Activated CD8-positive, alpha-beta memory T cell treated with anti-CD3 and anti-CD28 coated beads, Interleukin-2, amount 50 U/mL, for 1 hour (primary cell): Measurements from ENCODE around the gene ZNF70.

Experiments used
- DNase-seq: peaks from one replicate; pipeline ENCODE4 v3.0.0-alpha.2; 2020; ENCODE audit errors: extremely low read depth

The ZNF70 gene

DNA sequence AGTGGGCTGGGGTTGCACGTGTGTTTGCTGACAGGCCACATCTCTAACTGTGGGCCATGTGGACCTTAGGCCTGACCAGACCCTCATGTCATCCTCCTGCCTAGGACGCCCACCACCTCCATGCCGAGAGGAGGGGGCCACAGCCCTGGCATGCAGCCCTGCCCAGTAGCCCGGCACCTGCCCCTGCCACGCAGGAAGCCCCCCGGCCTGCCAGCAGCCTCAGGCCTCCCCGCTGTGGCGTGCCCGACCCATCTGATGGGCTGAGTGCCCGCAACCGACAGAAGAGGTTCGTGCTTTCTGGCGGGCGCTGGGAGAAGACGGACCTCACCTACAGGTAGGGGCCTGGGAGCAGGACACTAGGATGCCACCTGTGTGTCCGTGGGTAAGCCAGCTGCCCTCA is 28.2 kb upstream of the ZNF70 start:
- no peak for DNase-seq

DNA sequence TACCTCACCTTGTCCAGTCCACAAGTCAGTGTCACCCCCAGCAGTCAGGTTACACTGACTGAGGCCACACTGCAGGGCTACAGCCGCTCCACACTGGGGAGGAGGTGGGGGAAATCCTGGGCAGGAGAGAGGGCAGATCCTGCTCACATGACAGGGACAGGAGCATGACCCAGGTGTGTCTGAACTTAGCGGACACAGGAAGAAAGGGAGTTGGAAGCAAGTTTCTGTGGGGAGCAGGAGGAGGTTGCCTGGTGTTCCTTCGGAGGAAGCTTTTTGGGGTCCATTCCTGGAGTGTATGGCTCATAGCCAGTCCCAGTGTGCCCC is 27.6 kb upstream of the ZNF70 start:
- DNase-seq: no peak

DNA sequence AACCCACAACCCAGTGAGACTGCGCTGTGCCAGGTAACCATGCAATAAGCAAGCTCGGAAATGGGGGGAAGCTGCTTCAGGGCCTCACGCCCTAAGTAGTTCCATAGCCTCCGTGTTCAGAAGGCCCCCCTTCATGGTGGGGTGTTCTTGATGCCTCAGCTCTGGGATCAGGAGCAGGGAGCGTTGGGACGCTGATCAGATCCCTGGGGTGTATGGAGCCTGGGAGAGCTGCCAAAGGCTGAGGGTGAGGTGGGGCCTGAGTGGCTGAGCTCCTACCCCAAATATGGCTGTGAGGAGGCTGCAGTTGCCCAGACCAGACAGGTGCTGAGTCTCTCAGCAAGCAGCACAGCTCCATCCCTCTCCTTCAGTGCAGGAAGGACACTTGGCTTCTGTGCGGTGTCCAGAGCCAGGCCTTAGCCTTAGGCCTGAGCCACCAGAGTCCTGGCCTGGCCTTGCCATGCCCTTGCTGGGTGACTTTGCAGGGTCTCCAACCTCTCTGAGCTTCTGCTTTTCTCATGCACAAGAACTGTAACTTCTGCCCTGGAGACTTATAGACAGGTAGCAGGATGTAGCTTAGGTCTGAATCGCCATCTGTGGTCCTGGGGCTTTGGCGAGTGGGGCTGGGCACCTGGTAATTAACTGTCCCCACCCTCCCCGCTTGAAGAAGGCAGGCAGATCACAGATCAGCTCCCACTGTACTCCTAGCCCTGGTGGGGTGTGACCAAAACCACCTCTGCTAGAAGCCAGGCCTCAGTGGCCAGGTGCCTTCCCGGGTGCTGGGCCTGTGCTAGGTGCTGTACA is 27.1 kb upstream of the ZNF70 start:
- DNase-seq: no peak

DNA sequence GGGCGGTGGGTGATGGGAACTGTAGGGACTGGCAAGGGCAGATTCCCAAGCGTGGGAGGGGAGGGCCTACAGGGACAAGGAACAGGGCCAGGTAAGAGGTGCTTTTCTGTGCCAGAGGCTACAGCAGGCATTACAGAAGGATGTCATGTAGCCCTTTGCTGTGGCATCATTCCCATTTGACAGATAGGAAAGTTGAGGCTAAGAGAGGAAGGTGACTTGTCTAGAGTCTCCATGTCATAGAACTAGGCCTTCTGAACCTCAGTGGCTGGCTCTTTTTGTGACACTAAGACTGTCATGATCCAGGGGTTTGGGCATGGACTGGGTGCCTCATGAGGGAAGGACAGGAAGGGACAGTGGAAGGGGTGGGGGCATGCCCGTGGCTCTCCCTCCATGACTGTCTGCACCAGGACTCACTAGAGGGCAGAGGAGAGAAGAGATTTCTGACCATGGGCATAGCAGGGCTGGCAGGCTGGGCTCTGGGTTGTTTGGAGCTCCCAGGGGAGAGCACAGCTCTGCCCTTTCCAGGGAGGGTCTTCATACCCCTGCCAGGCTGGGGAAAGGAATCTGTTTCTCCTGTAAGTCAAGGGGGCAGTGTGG is 25.0 kb upstream of the ZNF70 start:
- DNase-seq: no peak

DNA sequence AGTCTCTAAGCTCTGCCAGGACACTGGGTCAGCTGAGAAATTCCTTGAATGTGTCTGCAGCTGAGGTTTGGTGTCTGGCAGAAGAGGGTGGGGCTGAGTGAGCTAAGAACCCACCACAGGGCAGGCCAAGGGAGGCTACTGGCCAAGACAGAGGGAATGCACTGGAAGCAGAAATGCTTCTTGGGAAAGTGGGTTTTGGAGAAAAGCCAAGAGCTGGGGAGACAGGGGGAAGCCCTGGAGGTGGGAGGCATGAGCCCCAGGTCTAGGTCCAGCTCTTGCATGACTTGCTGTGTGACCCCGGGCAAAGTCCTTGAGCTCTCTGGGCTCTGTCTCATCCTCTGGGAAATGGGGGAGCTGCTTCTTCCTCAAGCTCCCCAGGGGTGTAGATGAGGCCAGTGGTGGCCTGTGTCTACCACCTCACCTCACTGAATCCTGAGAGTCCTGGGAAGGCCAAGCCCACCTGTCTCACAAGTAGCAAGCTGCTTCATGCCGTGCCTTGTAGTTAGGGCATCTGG is 24.1 kb upstream of the ZNF70 start:
- no peak for DNase-seq

DNA sequence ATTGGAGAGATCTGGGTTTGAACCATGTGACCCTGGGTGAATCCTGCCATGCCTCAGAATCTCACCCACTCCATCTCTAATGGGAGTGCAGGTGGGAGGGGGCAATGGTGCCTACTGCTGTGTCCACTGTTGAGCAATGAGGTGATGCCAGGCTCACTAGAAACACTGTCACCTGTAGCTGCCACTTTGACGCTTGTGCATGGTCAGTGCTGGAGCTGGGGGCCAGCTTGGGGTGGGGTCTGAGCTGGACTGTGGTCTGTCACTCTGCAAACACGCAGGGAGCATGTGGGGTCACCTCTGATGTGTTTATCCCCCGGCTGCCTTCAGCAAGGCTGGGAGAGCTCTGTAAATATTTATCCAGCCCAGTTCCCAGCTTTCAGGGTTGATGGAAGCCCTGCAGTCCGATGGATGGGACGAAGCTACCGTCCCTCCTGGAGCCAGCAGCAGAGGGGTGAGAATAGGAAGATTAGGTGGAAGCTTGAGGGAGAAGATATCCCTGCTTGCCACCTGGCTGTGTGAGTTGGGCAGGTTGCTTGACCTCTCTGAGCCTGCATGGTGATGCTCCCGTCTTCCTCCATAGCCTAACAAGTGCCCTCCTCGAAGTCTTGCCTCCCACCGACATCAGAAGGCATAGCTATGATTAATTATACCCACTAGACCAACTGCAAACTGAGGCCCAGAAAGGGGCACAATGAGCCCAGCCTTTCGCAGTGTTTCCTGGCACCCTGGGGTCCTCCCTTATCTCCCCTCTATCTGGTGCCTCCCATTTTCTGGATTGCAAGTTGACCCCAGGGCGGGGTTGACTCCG is 23.4 kb upstream of the ZNF70 start:
- no peak for DNase-seq

DNA sequence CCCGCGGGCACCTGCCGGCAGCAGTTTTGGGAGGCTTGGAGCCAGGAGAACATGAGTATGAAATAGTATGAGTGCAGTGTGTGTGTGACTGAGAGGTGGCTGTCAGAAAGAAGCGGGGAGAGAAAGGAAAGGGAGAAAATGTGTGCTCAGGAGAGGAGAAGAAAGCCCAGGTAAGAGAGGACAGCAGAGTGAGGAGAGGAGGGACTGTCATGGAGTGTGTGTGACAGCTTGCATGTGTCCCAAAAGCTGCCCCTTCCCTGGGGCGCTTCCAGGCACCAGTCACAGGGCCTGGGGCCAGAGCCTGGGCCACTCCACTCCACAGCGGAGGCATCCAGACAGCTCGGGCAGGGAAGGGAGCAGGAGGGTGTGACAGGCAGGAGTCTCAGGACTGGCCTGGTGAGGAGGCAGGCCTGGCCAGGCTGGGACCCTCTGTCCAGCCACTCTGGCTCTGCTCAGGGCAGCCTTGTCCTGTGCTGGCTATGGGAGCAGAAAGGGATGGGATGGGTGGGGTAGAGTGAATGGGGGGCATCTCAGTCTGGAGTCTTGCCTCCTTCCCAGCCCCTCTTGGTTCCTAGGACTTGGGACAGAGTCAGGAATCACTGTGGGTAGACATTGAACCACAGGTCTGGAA is 22.7 kb upstream of the ZNF70 start:
- no peak for DNase-seq

DNA sequence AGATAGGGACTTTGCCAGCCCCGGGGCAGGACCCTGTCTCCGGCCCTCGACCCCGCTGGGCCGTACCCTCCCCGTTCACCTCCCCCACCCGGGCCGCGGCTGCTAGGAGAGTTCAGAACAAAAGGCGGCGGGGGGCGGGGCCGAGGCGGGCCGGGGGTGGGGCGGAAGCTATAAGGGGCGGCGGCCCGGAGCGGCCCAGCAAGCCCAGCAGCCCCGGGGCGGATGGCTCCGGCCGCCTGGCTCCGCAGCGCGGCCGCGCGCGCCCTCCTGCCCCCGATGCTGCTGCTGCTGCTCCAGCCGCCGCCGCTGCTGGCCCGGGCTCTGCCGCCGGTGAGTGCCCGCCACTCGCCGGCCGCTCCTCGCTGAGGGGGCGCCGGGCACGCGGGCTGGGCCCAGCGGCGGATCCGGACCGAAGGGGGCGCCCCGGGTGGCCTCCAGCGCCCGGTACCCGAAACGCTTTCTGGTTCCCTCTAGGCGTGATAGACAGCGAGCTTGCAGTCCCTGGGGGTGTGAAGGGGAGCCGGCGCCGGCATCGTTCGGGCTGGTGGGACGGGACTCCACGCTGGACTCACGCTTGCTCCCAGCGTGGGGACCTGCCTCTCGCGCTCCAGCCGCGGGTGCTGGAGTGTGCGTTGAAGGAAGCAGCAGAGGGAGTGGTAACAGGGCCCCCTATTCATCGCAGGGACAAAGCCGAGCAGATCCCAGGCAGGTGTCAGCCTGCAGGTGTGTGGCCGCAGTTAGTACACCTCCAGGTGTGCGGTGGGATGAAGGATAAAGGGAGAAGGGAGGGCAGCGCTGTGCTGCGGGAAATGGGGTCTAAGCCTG is 21.9 kb upstream of the ZNF70 start, which contains the start of gene MMP11:
Gene MMP11 (plus strand): TSS at position 201 of the 825 bp plus-strand sequence. CDS start 22 bp downstream, at position 223.
- no peak for DNase-seq

DNA sequence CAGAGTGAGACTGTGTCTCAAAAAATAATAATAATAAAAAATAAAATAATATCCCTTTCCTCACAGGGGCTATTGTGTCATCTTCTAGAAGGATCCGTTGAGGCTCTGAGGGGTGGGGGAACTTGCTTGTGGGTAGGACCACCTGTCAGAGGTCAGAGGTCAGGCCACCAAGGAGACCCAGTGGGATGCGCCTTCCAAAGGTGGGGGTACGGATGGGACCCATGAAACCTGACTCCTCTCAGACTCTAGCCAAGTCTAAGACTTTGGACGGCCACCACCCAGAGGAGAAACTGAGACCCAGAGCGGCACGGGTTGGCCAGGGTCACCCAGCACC is 21.4 kb upstream of the ZNF70 start:
- DNase-seq: no peak

DNA sequence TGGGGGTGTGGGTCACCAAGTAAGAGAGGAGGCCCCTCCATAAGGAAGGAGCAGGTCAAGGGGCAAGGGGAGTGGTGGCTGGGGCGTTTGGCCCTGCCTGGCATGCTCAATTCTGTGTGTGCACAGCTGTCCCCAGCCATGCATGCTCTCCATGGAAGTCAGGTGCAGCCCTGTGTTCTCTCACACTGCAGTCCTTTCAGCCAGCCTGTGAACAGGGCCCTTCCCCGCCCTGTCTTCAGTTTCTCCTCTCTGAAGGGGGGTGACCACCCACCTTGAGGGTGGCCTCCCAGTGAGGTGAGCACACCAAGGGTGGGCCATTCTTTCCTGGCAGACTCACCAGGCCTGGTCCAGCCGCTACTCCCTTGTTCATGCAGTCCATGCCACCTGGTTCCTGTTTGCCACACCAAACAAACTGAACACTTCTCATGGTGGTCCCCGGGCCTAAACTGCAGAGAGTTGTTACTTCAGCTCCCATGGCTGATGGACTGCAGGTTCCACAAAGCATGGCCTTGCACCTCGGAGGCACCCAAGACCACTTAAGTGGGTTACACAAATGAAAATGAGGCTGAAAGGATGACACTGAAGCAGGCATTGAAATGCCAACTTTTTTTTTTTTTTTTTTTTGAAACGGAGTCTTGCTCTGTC is 18.5 kb upstream of the ZNF70 start:
- DNase-seq: no peak

DNA sequence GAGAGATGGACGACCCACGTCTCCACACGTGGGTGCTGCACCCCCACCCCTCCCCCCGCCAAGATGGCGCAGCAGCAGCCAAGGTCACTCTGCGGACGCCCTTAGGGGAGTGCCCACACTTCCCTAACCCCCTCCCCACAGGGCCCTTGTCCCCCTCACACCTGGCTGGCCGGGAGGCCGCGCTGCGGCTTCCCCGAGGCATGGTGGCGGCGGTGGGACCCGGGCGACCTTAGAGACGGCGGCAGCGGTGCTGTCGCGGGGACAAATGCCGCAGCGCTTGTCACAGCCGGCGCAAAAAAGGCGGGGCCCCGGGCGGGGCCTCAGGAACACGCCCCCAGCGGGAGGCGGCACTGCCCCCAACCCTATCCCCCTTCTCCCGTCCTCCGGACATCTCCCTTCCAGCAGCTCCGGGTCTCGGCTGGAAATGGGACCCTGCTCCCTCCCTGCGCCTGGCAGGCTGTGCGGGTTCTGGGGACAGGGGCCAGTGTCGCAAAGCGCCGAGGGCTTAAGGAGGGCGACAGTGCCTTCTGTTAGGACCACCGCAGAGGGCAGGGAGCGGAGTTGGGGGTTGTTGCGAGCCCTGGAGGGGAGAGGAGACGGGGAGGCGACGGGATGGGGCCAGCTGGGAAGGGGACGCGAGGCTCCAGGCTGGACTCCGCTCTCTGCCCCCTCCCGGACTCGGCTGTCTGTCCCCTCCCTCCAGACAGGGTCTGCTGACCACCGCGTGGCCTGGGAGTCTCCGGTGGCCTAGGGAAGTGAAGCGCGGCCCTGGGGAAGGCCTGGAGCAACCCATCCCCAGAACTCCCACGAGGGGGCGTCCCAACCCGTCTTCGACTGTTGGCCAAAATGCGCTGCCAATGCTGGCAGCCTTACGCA is 17.0 kb upstream of the ZNF70 start, which contains the start of gene CHCHD10:
Gene CHCHD10 (minus strand): TSS at position 300 of the 876 bp plus-strand sequence. CDS start 98 bp downstream, at position 202.
- no peak for DNase-seq

DNA sequence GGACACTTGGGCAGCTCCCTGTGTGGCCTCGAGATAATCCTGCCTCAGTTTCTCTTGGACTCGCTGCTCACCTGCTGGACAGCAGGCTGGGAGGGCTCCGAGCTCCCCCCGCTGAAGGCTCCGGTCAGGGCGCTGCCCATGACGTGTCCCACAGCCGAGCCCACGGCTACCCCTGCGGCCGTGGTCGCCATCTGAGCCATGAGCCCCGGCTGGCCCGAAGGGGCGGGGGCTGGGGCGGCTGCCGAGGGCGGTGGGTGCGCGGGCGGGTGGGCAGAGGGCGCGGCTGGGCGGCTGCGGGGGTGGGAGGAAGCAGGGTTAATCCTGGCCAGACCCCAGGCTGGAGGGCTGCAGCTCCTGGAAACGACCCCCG is 16.4 kb upstream of the ZNF70 start:
- DNase-seq: no peak

DNA sequence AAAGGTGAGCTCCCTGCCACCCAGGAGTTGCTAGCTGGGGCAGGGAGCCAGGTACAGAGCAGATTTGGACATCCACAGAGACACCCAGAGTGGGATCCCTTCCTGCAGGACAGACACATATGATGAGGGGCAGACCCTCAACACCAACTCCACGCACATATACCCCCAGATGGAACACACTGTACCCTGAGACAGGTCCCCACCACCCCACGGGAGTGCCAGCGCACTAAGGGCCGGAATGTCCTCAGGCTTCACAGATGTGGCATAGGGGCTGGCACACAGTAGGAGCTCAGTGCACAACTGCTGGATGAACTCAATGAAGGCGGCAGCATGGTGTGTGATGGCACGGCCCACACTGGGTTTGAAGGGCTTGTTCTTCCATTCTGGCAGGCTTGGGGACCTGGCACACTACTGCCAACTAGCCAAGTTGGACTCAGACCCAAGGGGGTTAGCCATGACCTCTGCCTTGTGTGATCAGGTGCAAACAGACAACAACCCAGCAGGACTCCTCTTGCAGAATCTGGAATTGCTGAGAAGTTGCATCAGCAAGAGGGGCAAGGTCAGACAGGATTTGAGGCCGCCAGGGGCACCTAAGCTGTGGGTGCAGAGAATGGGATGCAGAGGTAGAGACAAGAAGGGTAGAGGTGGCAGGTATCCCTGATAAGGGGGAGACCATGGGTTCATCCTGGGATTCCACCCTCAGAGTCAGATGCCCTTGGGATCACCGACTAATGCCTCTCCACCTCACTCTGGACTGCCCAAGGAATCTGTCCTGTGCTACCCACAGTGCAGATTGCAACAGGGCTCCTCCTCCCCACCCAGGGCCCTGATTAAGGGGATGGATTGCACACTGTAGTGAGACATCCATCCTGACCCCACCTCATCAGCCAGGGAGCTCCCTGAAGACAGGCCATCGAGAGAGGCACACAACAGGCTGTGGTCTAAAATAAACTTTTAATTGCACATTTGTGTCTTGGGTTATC is 14.3 kb upstream of the ZNF70 start:
- DNase-seq: no peak

DNA sequence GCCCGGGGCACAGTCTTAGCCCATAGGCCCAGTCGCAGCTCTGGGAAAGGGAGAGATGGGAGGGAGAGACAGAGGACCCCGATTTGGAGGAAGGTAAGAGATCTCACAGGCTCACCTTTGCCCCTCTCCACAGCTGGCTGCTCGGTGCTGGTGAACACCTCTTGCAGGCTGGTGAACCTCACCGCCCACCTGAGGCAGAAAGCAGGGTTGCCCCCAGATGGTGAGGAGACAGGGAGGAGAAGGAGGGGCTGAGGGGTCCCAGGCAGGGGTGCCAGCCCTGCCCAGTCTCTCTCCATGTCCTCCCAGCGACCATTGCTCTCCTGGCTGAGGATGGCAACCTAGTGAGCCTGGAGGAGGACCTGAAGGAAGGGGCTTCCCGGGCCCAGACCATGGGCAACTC is 13.0 kb upstream of the ZNF70 start:
- DNase-seq: no peak

DNA sequence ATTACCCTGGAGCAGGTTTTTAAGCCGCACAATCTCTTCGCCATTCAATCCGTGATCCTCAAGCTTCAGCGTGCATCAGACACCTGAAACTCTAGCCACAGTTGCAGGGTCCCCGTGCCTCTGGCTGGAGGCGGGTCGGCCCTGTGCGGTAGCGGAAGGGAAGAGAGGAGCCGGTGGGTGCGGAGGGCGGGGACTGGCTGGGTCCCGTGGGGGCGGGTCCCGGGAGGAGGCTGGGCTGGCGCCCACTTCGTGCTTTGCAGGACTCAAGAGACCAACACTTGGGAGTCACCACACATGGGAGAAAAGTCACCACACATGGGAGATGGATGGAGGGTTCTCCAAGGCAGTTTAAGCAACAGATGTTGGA is 12.7 kb upstream of the ZNF70 start:
- DNase-seq: no peak

DNA sequence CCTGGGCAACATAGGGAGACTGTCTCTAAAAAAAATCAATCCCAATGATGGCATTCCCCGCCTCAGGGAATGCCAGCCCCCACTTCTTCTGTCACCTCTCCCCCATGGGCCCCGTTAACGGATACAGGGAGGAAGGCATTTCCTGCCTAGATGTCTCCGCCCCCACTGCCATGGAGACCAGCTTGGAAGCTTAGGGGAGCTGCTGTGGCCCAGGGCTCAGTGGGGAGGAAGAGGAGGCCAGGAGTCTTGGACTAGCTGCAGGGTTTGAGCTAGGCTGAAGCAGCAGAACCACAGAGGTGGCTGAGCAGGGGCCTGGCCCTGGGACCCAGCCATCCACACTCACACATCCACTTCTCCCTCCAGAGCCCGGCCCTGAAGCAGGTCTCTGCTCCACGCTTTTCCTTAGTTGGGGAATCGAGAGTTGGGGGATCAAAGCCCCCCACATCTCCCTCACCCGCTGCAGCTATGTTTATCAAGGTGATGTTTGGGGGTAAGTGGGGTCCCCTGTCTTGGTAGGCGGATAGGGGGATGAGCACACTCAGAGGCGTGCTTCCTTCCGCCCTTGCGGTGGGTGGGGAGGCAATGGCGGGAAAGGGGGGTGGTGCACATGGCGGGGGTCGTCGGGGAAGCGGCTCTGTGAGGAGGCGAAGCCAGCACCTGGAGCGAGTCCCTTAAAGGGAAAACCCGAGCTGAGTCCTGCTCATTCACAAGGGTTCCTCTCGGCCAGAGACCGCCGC is 12.1 kb upstream of the ZNF70 start, which contains the start of gene C22orf15:
Gene C22orf15 (plus strand): TSS at position 149 of the 737 bp plus-strand sequence. CDS start 317 bp downstream, at position 466.
- no peak for DNase-seq

DNA sequence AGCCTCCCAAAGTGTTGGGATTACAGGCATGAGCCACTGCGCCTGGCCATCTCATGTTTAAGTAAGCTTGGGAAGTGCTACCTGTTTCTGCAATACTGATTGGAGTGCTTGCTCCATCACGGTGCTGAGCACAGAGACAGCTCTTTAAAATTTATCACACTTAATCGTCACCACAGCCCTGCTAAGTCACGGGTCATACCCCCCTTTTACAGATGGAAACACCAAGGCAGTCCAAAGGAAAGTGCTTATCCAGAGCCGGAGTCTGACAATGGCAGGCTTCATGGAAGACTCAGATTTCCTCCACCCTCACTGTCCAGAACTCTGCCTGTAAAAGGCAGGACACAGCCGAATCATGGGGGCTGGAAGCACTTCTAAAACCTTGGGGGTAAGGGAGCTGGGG is 9.1 kb upstream of the ZNF70 start:
- no peak for DNase-seq

DNA sequence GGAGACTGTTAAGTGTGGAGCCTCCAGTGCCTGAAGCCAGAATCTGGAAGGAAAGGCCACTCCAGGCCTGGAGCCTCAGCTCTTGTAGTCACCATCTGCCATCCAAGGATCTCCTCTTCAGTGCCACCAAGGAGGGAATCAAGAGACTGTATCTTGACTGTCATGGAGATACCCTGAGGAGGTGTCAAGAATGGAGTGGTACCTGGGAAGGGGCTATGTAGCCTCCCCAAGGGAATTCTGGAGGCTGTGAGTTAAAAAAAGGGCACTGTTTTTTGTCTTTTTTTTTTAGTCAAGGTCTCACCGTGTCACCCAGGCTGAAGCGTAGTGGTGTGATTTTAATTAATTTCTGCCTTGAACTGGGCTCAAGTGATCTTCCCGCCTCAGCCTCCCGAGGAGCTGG is 8.7 kb upstream of the ZNF70 start:
- DNase-seq: no peak
